Vagina (tissue), 2 donors: Measurements from ENCODE around the gene SPRY1.

Experiments
- CTCF ChIP-seq, 3 experiments: fragments of 450-650 bp in 2 of 3; fragments of 200-600 bp in 1 of 3; sonication (generic) in 1 of 3; IDR thresholded peaks; one replicate each; pipeline ENCODE4 v1.5.1; 2017 to 2019; ENCODE audit warnings: antibody characterized with exemption in 3 of 3, mild to moderate bottlenecking in 2 of 3, moderate library complexity in 2 of 3
- POLR2A ChIP-seq, 2 donors: fragments of 450-650 bp; IDR thresholded peaks; one replicate each; pipeline ENCODE4 v1.6.1; 2017; ENCODE audit warnings: antibody characterized with exemption in 2 of 2, mild to moderate bottlenecking in 2 of 2, moderate library complexity in 2 of 2

- TF ChIP-seq CTCF (IDR thresholded peaks at IDR 0.05): no peak
- TF ChIP-seq POLR2A (IDR thresholded peaks at IDR 0.05): no peak
Observed at GRCh38 chr4:123364906-123365305, 31.7 kb upstream of the SPRY1 start.
